ACC112 (cell line): Measurements from ENCODE around the gene RNASE11.
"Not testable (repeated sequence)": the region's sequence is repeated elsewhere in the genome, so short reads cannot be mapped to it uniquely, and the experiment has no call there.

Experiments used
- H2AFZ ChIP-seq: fragments of 200-600 bp; sonication (generic); one replicate; pipeline ENCODE4 v1.6.0; 2017; ENCODE audit warnings: antibody characterized with exemption, low read length; ENCODE audit not compliant: unreplicated experiment
- H3K27ac ChIP-seq: fragments of 200-600 bp; sonication (generic); 2 replicates; pipeline ENCODE4 v1.5.1; 2014; ENCODE audit warnings: low read depth, mild to moderate bottlenecking, antibody characterized with exemption, low read length, moderate library complexity
- H3K27me3 ChIP-seq: fragments of 200-600 bp; sonication (generic); 2 replicates; pipeline ENCODE4 v1.6.1; 2014; ENCODE audit warnings: mild to moderate bottlenecking, antibody characterized with exemption, low read length, moderate library complexity, mixed read lengths; ENCODE audit not compliant: insufficient read depth
- H3K36me3 ChIP-seq: fragments of 200-600 bp; sonication (generic); 2 replicates; pipeline ENCODE4 v1.6.1; 2016; ENCODE audit warnings: mild to moderate bottlenecking, antibody characterized with exemption, low read length, moderate library complexity, mixed read lengths; ENCODE audit not compliant: insufficient read depth
- H3K4me1 ChIP-seq: fragments of 200-600 bp; sonication (generic); one replicate; pipeline ENCODE4 v1.6.1; 2016; ENCODE audit warnings: low read length, mixed read lengths; ENCODE audit not compliant: insufficient read depth, unreplicated experiment, control insufficient read depth
- H3K4me3 ChIP-seq: fragments of 200-600 bp; sonication (generic); 2 replicates; pipeline ENCODE4 v1.5.1; 2014; ENCODE audit warnings: mild to moderate bottlenecking, low read depth, low read length
- H3K79me2 ChIP-seq: fragments of 200-600 bp; sonication (generic); one replicate; pipeline ENCODE4 v1.6.0; 2016; ENCODE audit warnings: low read length; ENCODE audit not compliant: control insufficient read depth, unreplicated experiment, insufficient read depth

Gene RNASE11

GRCh38 chr14:20578784-20579502, 8.9 kb downstream of the RNASE11 start:
- Histone ChIP-seq H2AFZ (no peak overlapping the region), H3K36me3 (no peaks in the 10 kb centered on the region), H3K79me2 (no peaks in the 10 kb centered on the region), H3K27ac (no peak overlapping the region), H3K4me1 (no peaks in the 10 kb centered on the region), H3K4me3 (no peak overlapping the region), H3K27me3 (peaks cover 25% of the 10 kb centered on the region)

DNA sequence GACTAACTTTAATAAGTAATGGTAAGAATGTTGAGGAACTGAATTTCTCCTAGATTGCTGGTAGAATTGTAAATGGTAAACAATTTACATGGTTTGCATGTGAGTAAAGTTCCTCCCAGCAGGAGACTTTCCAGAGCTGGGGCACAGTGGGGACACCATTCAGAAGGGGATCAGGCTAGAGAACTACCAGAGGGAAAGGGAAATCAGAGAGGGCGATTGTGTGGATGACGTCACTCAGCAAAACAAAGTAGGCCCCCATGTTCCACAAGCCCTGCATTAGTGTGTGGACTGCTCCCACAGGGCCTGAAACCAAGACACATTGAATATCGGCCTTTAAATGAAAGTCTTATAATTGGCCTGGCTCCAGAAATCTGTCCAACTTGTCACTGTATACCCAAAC, 9.5 kb downstream of the RNASE11 start:
- H2AFZ ChIP-seq = no peak overlapping the region
- peaks cover 24% of the 10 kb centered on the region for H3K27me3 ChIP-seq
- H3K79me2 ChIP-seq = no peaks in the 10 kb centered on the region
- H3K4me3 ChIP-seq = no peak overlapping the region
- H3K36me3 ChIP-seq = no peaks in the 10 kb centered on the region
- no peaks in the 10 kb centered on the region for H3K4me1 ChIP-seq
- no peak overlapping the region for H3K27ac ChIP-seq

- H2AFZ ChIP-seq, H3K27me3 ChIP-seq, H3K4me1 ChIP-seq, H3K27ac ChIP-seq, H3K36me3 ChIP-seq, H3K79me2 ChIP-seq, H3K4me3 ChIP-seq: not testable (repeated sequence)
Observed at GRCh38 chr14:20572382-20572990, 15.3 kb downstream of the RNASE11 start.

DNA sequence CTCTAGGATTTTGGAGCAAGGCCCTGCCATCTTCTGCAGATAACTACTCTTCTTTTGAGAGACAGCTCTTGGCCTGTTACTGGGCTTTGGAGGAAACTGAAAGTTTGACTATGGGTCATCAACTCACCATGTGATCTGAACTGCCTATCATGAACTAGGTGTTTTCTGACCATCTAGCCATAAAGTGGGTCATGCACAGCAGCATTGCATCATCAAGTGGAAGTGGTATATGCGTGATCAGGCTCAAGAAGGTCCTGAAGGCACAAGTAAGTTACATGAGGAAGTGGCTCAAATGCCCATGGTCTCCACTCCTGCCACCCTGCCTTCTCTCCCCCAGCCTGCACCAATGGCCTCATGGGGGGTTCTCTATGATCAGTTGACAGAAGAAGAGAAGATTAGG, 17.1 kb downstream of the RNASE11 start:
- H2AFZ ChIP-seq, H3K79me2 ChIP-seq, H3K36me3 ChIP-seq, H3K4me1 ChIP-seq, H3K27ac ChIP-seq, H3K4me3 ChIP-seq: not testable (repeated sequence)
- peaks cover 20% of the 10 kb centered on the region for H3K27me3 ChIP-seq

DNA sequence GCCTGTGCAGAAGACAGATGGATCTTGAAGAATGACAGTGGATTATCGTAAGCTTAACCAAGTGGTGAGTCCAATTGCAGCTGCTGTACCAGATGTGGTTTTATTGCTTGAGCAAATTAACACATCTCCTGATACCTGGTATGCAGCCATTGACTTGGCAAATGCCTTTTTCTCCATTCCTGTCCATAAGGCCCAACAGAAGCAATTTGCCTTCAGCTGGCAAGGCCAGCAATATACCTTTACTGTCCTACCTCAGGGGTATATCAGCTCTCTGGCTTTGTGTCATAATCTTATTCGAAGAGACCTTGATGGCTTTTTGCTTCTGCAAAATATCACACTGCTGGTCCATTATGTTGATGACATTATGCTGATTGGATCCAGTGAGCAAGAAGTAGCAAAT, 17.9 kb downstream of the RNASE11 start:
- H3K79me2 ChIP-seq, H3K4me3 ChIP-seq, H2AFZ ChIP-seq, H3K36me3 ChIP-seq, H3K27ac ChIP-seq, H3K4me1 ChIP-seq: not testable (repeated sequence)
- H3K27me3 ChIP-seq = peaks cover 23% of the 10 kb centered on the region

GRCh38 chr14:20569066-20569465, 18.7 kb downstream of the RNASE11 start:
- Histone ChIP-seq H3K27me3 (peaks cover 30% of the 10 kb centered on the region), H3K4me1 (no peaks in the 10 kb centered on the region), H3K27ac (no peak overlapping the region), H3K36me3 (no peaks in the 10 kb centered on the region), H3K4me3 (no peak overlapping the region), H3K79me2 (no peaks in the 10 kb centered on the region), H2AFZ (no peak overlapping the region)

DNA sequence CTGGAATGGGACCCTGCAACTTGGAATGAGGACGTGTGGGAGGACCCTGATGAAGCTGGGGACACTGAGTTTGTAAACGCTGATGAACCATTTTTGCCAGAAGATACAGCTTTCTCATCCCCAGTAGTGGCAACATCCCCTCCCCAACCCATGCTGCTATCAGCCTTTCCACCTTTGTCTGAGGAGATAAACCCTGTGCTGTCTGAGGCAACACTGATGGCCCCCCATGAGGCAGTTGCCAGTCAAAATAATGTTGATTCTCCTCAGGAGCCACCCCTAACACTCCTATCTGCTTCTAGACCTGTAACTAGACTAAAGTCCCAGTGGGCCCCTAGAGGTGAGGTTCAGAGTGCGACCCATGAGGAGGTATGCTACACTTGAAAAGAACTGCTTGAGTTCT, 19.4 kb downstream of the RNASE11 start:
- Histone ChIP-seq H3K27ac (no peak overlapping the region), H3K4me1 (no peaks in the 10 kb centered on the region), H3K4me3 (no peak overlapping the region), H3K36me3 (no peaks in the 10 kb centered on the region), H3K79me2 (no peaks in the 10 kb centered on the region), H3K27me3 (peaks cover 31% of the 10 kb centered on the region), H2AFZ (no peak overlapping the region)

GRCh38 chr14:20567199-20567598, 20.6 kb downstream of the RNASE11 start:
- H3K79me2 ChIP-seq, H3K36me3 ChIP-seq, H3K4me1 ChIP-seq, H2AFZ ChIP-seq, H3K27ac ChIP-seq, H3K4me3 ChIP-seq: not testable (repeated sequence)
- peaks cover 37% of the 10 kb centered on the region for H3K27me3 ChIP-seq

DNA sequence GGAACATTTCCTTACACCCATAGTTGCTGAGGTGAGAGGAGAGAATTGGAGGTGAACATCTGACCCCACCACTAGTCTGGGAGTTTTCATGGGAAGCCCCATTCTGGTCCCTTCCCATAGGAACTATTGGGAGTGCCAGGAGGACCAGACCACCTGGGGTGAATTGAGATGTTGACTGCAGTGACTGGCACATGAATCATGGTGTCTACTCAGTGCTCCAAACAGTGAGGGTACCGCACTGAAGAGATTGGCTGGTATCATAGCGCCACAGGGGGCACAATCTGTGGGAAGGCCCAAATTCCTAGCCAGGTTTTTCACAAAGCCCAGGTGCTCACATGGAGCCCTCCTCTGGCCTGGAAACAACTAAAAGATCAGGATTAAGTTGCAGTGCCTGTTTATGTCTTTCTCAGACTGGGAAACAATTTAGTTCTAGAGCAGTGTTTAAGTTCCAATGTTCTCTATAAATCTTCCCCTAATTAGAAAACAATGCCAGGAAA, 23.3 kb downstream of the RNASE11 start:
- no peaks in the 10 kb centered on the region for H3K4me1 ChIP-seq
- H3K79me2 ChIP-seq = no peaks in the 10 kb centered on the region
- H3K4me3 ChIP-seq = no peak overlapping the region
- H2AFZ ChIP-seq = no peak overlapping the region
- H3K27me3 ChIP-seq = peaks cover 42% of the 10 kb centered on the region
- H3K36me3 ChIP-seq = no peaks in the 10 kb centered on the region
- H3K27ac ChIP-seq = no peak overlapping the region

GRCh38 chr14:20563971-20564370, 23.8 kb downstream of the RNASE11 start:
- Histone ChIP-seq H3K4me3 (no peak overlapping the region), H3K36me3 (no peaks in the 10 kb centered on the region), H3K79me2 (no peaks in the 10 kb centered on the region), H3K4me1 (no peaks in the 10 kb centered on the region), H2AFZ (no peak overlapping the region), H3K27me3 (peaks cover 42% of the 10 kb centered on the region), H3K27ac (no peak overlapping the region)

GRCh38 chr14:20560961-20561360, 26.8 kb downstream of the RNASE11 start, which contains the start of gene RNASE9:
Gene RNASE9 (minus strand): TSS chr14:20561047.
- Histone ChIP-seq H3K4me3 (no peak within 1 kb of the TSS), H3K27ac (no peak within 1 kb of the TSS), H3K4me1 (no peaks in the 10 kb centered on the region), H3K36me3 (no peaks in the 10 kb centered on the region), H3K79me2 (no peaks in the 10 kb centered on the region), H2AFZ (no peak within 1 kb of the TSS), H3K27me3 (peaks cover 35% of the 10 kb centered on the region)
